Prostate gland (tissue), 2 donors: ENCODE results near the gene ZBTB44. TPM values are rescaled to one million over a fixed set of nuclear protein-coding genes. Genes with fewer than 3 reads are reported as not detected.

Source experiments
- DNase-seq: peaks from one replicate; pipeline ENCODE4 v3.0.0-alpha.2; 2019; ENCODE audit warnings: low spot score
- H3K27ac ChIP-seq, 2 donors: fragments of 200-600 bp; sonication (generic); 2 replicates each; pipeline ENCODE4 v1.5.1; 2017 to 2019
- H3K27me3 ChIP-seq: fragments of 200-600 bp; sonication (generic); replicated peaks from 2 replicates; pipeline ENCODE4 v1.5.1; 2019; ENCODE audit not compliant: insufficient read depth
- H3K36me3 ChIP-seq, 2 donors: fragments of 200-600 bp; sonication (generic); 1 replicate in 1 of 2; 2 replicates in 1 of 2; pipeline versions ENCODE4 v1.5.1 to v1.8.1; 2017 to 2019
- H3K4me1 ChIP-seq: fragments of 200-600 bp; sonication (generic); replicated peaks from 2 replicates; pipeline ENCODE4 v1.5.1; 2019
- H3K4me3 ChIP-seq, 2 donors: fragments of 200-600 bp; sonication (generic); 2 replicates each; pipeline ENCODE4 v1.5.1; 2017 to 2019
- H3K9me3 ChIP-seq: fragments of 200-600 bp; sonication (generic); 2 replicates; pipeline ENCODE4 v1.5.1; 2017
- POLR2A ChIP-seq: fragments of 450-650 bp; IDR thresholded peaks from one replicate; pipeline ENCODE4 v1.6.1; 2016; ENCODE audit warnings: antibody characterized with exemption, mild to moderate bottlenecking
- POLR2AphosphoS5 ChIP-seq: sonication (generic); formaldehyde crosslinking; IDR thresholded peaks from one replicate; pipeline ENCODE4 v1.6.1; 2017; ENCODE audit warnings: antibody characterized with exemption
- WGBS: methylation state at CpG from one replicate; pipeline ENCODE4 v1.1.5; 2018; 5-methylcytosine and 5-hydroxymethylcytosine counted together
- intact Hi-C: fragments of 100-400 bp; cut with DNase I; formaldehyde crosslinking; loops from one replicate; pipeline ENCODE4 v1.14.2; 2022
- total RNA-seq, 2 donors: library from RNA; depleted of rRNA; stranded (reverse); fragments of >200 nt; gene quantifications; one replicate each; pipeline ENCODE4 v1.1.0, GENCODE V29; 2016
- TF ChIP-seq, protein P1 (sequence below), 4 experiments: fragments of 200-600 bp in 2 of 4; fragments of 450-650 bp in 2 of 4; sonication (generic) in 2 of 4; IDR thresholded peaks; 1 replicate in 3 of 4; 2 replicates in 1 of 4; pipeline ENCODE4 v1.5.1; 2016 to 2019; ENCODE audit warnings: antibody characterized with exemption in 4 of 4, mild to moderate bottlenecking in 2 of 4, moderate library complexity in 2 of 4

ZBTB44 gene
- total RNA-seq, 2 donors from 2014 or later, result 35.9 to 80.3 TPM

- Histone ChIP-seq H3K36me3 (no peaks in the 10 kb centered on the region), H3K27ac (peak overlapping the region; percentile 23 to 65), H3K4me3 (no peak overlapping the region), H3K9me3 (no peaks in the 10 kb centered on the region), H3K4me1 (peaks cover 12% of the 10 kb centered on the region), H3K27me3 (no peaks in the 10 kb centered on the region)
- 28% methylated on average over 11 of the region's 11 CpGs for WGBS
- DNase-seq, result peak; percentile 59
- intact Hi-C loops, result no loop called here
- TF ChIP-seq POLR2A (no peak), POLR2AphosphoS5 (peak; percentile 44)
Measured at GRCh38 chr11:130181295-130182272, 133.1 kb downstream of the ZBTB44 start.

GRCh38 chr11:130180896-130181294, 133.8 kb downstream of the ZBTB44 start:
- no peak for DNase-seq
- Histone ChIP-seq H3K36me3 (no peaks in the 10 kb centered on the region), H3K27me3 (no peaks in the 10 kb centered on the region), H3K4me1 (peaks cover 12% of the 10 kb centered on the region), H3K27ac (peak overlapping the region; percentile 23 to 65), H3K4me3 (no peak overlapping the region), H3K9me3 (no peaks in the 10 kb centered on the region)
- intact Hi-C loops, result no loop called here
- 77% methylated on average over 8 of the region's 8 CpGs for WGBS
- no peak for TF ChIP-seq POLR2A
- TF ChIP-seq POLR2AphosphoS5, result no peak
- TF ChIP-seq, protein P1, sequence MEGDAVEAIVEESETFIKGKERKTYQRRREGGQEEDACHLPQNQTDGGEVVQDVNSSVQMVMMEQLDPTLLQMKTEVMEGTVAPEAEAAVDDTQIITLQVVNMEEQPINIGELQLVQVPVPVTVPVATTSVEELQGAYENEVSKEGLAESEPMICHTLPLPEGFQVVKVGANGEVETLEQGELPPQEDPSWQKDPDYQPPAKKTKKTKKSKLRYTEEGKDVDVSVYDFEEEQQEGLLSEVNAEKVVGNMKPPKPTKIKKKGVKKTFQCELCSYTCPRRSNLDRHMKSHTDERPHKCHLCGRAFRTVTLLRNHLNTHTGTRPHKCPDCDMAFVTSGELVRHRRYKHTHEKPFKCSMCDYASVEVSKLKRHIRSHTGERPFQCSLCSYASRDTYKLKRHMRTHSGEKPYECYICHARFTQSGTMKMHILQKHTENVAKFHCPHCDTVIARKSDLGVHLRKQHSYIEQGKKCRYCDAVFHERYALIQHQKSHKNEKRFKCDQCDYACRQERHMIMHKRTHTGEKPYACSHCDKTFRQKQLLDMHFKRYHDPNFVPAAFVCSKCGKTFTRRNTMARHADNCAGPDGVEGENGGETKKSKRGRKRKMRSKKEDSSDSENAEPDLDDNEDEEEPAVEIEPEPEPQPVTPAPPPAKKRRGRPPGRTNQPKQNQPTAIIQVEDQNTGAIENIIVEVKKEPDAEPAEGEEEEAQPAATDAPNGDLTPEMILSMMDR (IDR thresholded peaks at IDR 0.05), result no peak

GRCh38 chr11:130180491-130180890, 134.2 kb downstream of the ZBTB44 start:
- no peak overlapping the region for H3K27ac ChIP-seq
- intact Hi-C loops, result no loop called here
- peaks cover 12% of the 10 kb centered on the region for H3K4me1 ChIP-seq
- TF ChIP-seq POLR2AphosphoS5, result no peak
- TF ChIP-seq, protein P1 (IDR thresholded peaks at IDR 0.05), result no peak
- TF ChIP-seq POLR2A, result no peak
- H3K4me3 ChIP-seq, result no peak overlapping the region
- no peak for DNase-seq
- 56% methylated on average over 4 of the region's 4 CpGs for WGBS
- no peaks in the 10 kb centered on the region for H3K27me3 ChIP-seq
- H3K36me3 ChIP-seq, result no peaks in the 10 kb centered on the region
- H3K9me3 ChIP-seq, result no peaks in the 10 kb centered on the region

DNA sequence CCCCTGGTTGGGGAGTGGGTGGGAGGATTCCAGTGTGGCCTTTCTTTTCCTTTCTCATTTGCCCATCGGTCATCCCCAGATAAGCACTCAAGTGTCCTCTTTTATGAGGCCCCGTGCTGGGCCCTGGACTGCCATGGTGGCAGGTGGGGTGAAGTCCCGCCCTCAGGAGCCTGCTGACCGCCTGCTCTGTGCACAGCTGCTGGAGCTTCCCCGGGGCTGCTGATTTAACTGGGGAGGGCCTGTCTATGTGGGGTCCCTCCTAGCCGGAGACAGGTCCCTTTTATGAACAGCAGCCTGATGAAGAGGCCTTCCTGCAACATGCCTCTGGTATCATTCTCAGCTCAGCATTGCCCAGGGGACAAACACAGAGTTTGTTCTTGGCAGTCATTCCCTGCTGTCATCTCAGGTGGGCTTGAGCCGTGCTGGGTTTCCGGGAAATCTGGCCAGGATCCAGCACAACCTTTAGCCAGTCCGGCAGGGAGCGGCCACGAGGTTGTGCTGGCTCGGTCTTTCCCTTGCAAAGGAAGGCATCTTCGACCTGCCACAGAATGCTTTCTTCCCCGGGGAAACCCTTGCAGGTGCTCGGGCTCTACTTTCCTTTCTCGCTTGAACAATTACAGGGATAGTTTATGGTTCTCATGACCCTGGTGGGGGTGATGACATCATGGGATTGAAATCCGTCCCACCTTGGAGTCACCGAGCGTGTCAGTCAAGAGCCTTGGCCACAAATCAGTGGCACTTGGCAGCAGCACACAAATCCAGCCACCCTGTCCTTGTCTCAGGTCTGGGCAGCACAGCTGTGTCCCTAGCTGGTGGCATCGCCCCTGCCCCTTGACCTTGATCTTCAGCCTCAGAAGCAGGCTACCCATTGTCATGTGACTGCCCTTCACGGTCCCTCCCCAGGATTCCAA, 135.1 kb downstream of the ZBTB44 start:
- H3K4me1 ChIP-seq, result peaks cover 12% of the 10 kb centered on the region
- H3K4me3 ChIP-seq, result no peak overlapping the region
- DNase-seq, result no peak
- H3K36me3 ChIP-seq, result no peaks in the 10 kb centered on the region
- 70% methylated on average over 21 of the region's 21 CpGs for WGBS
- no peaks in the 10 kb centered on the region for H3K27me3 ChIP-seq
- H3K9me3 ChIP-seq, result no peaks in the 10 kb centered on the region
- intact Hi-C loops, result no loop called here
- H3K27ac ChIP-seq, result no peak overlapping the region
- no peak for TF ChIP-seq POLR2AphosphoS5
- TF ChIP-seq POLR2A, result no peak
- TF ChIP-seq, protein P1 (IDR thresholded peaks at IDR 0.05), result no peak
